ENCODE results near the gene MEIOB. TPM values are rescaled to one million over a fixed set of nuclear protein-coding genes. Genes with fewer than 3 reads are reported as not detected.

The MEIOB gene
- total RNA-seq, 1 experiment from 2014 or later, result 1.3 TPM

DNA sequence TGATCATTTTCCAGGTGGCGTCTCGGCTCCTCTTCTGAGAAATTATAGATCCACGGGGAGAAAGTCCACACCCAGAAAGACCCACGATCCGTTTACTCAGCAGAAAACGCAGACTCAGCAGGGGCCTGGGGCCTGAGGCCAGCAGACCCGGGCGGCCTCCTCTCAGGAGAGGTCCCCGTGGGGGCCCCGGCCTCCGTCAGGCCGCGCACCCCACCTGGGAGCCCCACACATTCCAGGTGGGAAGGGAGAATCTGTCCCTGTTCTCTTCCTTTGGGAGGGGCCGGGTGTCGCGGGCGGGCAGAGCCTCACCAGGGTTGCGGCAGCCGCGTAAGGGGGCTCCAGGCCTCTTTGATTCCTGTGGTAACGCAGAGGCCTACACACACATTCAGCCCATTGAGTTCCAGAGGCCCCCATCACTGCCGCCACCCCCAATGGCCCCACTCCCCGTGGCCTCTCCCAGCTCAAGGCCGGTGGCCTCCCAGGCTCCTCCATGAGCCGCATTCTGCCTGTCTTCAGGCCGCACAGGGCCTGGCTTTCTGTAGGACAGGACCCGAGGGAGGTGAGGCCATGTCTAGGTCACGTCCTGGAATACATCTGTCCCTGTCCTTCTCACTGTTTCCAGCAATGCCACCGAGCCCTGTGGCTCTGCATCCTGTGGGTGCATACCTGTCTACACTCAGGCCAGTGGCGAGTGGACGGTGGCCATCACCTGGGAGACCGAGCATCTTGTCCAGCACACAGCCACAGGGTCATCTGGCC is 76.9 kb downstream of the MEIOB start:
- H3K18ac ChIP-seq (ENCODE audit: insufficient read length, low read depth, low read length), result no peak overlapping the region
- no peaks in the 10 kb centered on the region for H3K27me3 Mint-ChIP-seq (ENCODE audit: low read depth)
- no peak overlapping the region for H4K8ac ChIP-seq (replicated peaks; ENCODE audit: insufficient read length, low read depth, low read length)
- H3K4me1 Mint-ChIP-seq, result no peaks in the 10 kb centered on the region
- peaks cover 16 to 27% (median 21%) of the 10 kb centered on the region in 3 experiments for H3K36me3 Mint-ChIP-seq (ENCODE audit: insufficient read depth in 1 of 3, low read depth in 3 of 3)
- no peak overlapping the region; a peak in 2 of 5 replicates for H3K4me3 Mint-ChIP-seq
- TF ChIP-seq, protein P1, sequence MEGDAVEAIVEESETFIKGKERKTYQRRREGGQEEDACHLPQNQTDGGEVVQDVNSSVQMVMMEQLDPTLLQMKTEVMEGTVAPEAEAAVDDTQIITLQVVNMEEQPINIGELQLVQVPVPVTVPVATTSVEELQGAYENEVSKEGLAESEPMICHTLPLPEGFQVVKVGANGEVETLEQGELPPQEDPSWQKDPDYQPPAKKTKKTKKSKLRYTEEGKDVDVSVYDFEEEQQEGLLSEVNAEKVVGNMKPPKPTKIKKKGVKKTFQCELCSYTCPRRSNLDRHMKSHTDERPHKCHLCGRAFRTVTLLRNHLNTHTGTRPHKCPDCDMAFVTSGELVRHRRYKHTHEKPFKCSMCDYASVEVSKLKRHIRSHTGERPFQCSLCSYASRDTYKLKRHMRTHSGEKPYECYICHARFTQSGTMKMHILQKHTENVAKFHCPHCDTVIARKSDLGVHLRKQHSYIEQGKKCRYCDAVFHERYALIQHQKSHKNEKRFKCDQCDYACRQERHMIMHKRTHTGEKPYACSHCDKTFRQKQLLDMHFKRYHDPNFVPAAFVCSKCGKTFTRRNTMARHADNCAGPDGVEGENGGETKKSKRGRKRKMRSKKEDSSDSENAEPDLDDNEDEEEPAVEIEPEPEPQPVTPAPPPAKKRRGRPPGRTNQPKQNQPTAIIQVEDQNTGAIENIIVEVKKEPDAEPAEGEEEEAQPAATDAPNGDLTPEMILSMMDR (conservative IDR thresholded peaks at IDR 0.05), result no peak
- no peak overlapping the region for H2BK15ac ChIP-seq (ENCODE audit: low read depth, low read length)
- H3K79me1 ChIP-seq (ENCODE audit: insufficient read depth, low read depth, low read length, poor library complexity, severe bottlenecking), result no peaks in the 10 kb centered on the region
- H3K23ac ChIP-seq (ENCODE audit: insufficient read length, low read depth, low read length), result no peak overlapping the region
- no peaks in the 10 kb centered on the region for H3K23me2 ChIP-seq (ENCODE audit: insufficient read length, low read depth, low read length, poor library complexity, severe bottlenecking)
- H2AK5ac ChIP-seq (ENCODE audit: insufficient read length, low read length), result no peak overlapping the region
- no peak overlapping the region for H4K91ac ChIP-seq (ENCODE audit: insufficient read length, low read depth, low read length)
- H4K20me1 ChIP-seq (ENCODE audit: control insufficient read depth, insufficient read depth, insufficient read length), result no peaks in the 10 kb centered on the region
- no peak overlapping the region for H3K4me2 ChIP-seq (ENCODE audit: insufficient read depth, insufficient read length, low read length)
- H4K5ac ChIP-seq (ENCODE audit: insufficient read length, low read depth, low read length), result no peak overlapping the region
- H3K27me3 ChIP-seq (ENCODE audit: insufficient read depth, low read length), result no peaks in the 10 kb centered on the region
- no peak for DNase-seq
- H3T11ph ChIP-seq (ENCODE audit: low read length), result no peak overlapping the region
- H2AFZ ChIP-seq (ENCODE audit: low read length), result no peak overlapping the region
- H3K4ac ChIP-seq (ENCODE audit: low read depth, low read length), result no peak overlapping the region
- H3K27ac Mint-ChIP-seq, result no peak overlapping the region
- no peaks in the 10 kb centered on the region for H3K4me1 ChIP-seq (ENCODE audit: insufficient read depth, low read length)
- no peaks in the 10 kb centered on the region for H3K79me2 ChIP-seq (ENCODE audit: insufficient read depth, low read length)
- no peak overlapping the region for H2BK12ac ChIP-seq (ENCODE audit: insufficient read length, low read depth, low read length)
- H3K56ac ChIP-seq (ENCODE audit: insufficient read length, low read depth, low read length), result no peak overlapping the region
- H2BK5ac ChIP-seq (ENCODE audit: insufficient read length, low read length), result no peak overlapping the region
- no peak overlapping the region for H3K9ac ChIP-seq (ENCODE audit: extremely low read depth, insufficient read length, low read length)
- peaks cover 32 to 34% of the 10 kb centered on the region in 2 experiments for H3K9me3 Mint-ChIP-seq
- no peak overlapping the region for H2BK20ac ChIP-seq (ENCODE audit: low read depth, low read length, poor library complexity, severe bottlenecking)
- H3K27ac ChIP-seq (ENCODE audit: insufficient read length, low read depth, low read length), result no peak overlapping the region
- no peak overlapping the region for H2BK120ac ChIP-seq (ENCODE audit: low read depth, low read length, poor library complexity, severe bottlenecking)
- H3K9me3 ChIP-seq (ENCODE audit: control insufficient read depth, low read depth, low read length), result peaks cover 7% of the 10 kb centered on the region
- H3K14ac ChIP-seq (ENCODE audit: insufficient read depth, low read length), result no peak overlapping the region
- WGBS (ENCODE audit: extremely low coverage, insufficient read length, low lambda C conversion rate), result no CpG with 5 or more reads among the region's 32 CpGs

All from H9 (cell line).